ENCODE data around the gene SMO.
"Not testable (repeated sequence)": the region's sequence is repeated elsewhere in the genome, so short reads cannot be mapped to it uniquely, and the experiment has no call there.

Gene SMO

GRCh38 chr7:129209067-129209926 is 20.9 kb downstream of the SMO start:
- no peak for DNase-seq

- peak; percentile 43 to 56 for DNase-seq
Observed at GRCh38 chr7:129210256-129210988, 22.0 kb downstream of the SMO start.

GRCh38 chr7:129210989-129211312 is 22.5 kb downstream of the SMO start:
- DNase-seq = no peak

- no peak for DNase-seq
Observed at GRCh38 chr7:129212126-129212525, 23.7 kb downstream of the SMO start.

GRCh38 chr7:129212596-129212995 is 24.2 kb downstream of the SMO start:
- DNase-seq = no peak

GRCh38 chr7:129213828-129214227 is 25.4 kb downstream of the SMO start:
- DNase-seq = peak in 1 of 2 experiments; percentile 32

GRCh38 chr7:129215691-129216090 is 27.3 kb downstream of the SMO start:
- DNase-seq = not testable (repeated sequence)

- not testable (repeated sequence) for DNase-seq
Observed at GRCh38 chr7:129216101-129216715, 27.8 kb downstream of the SMO start.

GRCh38 chr7:129216821-129217416 is 28.5 kb downstream of the SMO start:
- DNase-seq = not testable (repeated sequence)

- peak; percentile 68 to 69 for DNase-seq
Observed at GRCh38 chr7:129218514-129219062, 30.2 kb downstream of the SMO start.

GRCh38 chr7:129219166-129219565 is 30.7 kb downstream of the SMO start:
- DNase-seq = not testable (repeated sequence)

GRCh38 chr7:129222064-129222463 is 33.6 kb downstream of the SMO start:
- no peak for DNase-seq

- DNase-seq = peak; percentile 99
Observed at GRCh38 chr7:129224251-129225205, 36.1 kb downstream of the SMO start, which contains the start of gene AHCYL2. TSS of gene AHCYL2 (plus strand) at chr7:129225030.

GRCh38 chr7:129225206-129225930 is 36.9 kb downstream of the SMO start:
- DNase-seq = peak; percentile 39 to 47

GRCh38 chr7:129225931-129226572 is 37.6 kb downstream of the SMO start:
- no peak for DNase-seq

- DNase-seq = no peak
Observed at GRCh38 chr7:129227646-129228578, 39.5 kb downstream of the SMO start.

- no peak for DNase-seq
Observed at GRCh38 chr7:129228633-129229032, 40.2 kb downstream of the SMO start.

GRCh38 chr7:129231666-129232065 is 43.2 kb downstream of the SMO start:
- DNase-seq = no peak

- DNase-seq = no peak
Observed at GRCh38 chr7:129238546-129238945, 50.1 kb downstream of the SMO start.
